GM12878 (cell line): ENCODE data around the gene KRAS. TPM values are rescaled to one million over a fixed set of nuclear protein-coding genes. Genes with fewer than 3 reads are reported as not detected.

Experiments
- ATAC-seq: fragments of 200-7000 bp; cut with Tn5 transposase; 3 replicates; pipeline ENCODE4 v1.9.1; 2020; ENCODE audit warnings: mild to moderate bottlenecking, moderate library complexity
- BruUV-seq: library from RNA; stranded (reverse); fragments of 400-500 nt; replicated peaks from 2 replicates; lab custom pipeline; 2021; lab: Mats Ljungman, UMichigan
- CTCF ChIA-PET: fragments of 300-600 bp; sonication (Branson Sonifier 250); formaldehyde crosslinking; extraction: SDS; loops from one replicate; lab custom pipeline; 2021; ENCODE audit warnings: inconsistent platforms; lab: Yijun Ruan, JAX
- POLR2A ChIA-PET: fragments of 350-600 bp; formaldehyde crosslinking; extraction: SDS; loops from one replicate; lab custom pipeline; 2021; ENCODE audit warnings: inconsistent platforms; lab: Charles Lee
- RAD21 ChIA-PET: fragments of 300-600 bp; sonication (Branson Sonifier 250); formaldehyde crosslinking; loops from one replicate; lab custom pipeline; 2023; ENCODE audit warnings: antibody characterized with exemption; ENCODE audit not compliant: unreplicated experiment; lab: Charles Lee
- SMC1A ChIA-PET: fragments of 300-600 bp; sonication (Branson Sonifier 250); formaldehyde crosslinking; loops from one replicate; lab custom pipeline; 2023; ENCODE audit not compliant: unreplicated experiment, uncharacterized antibody; lab: Charles Lee
- DNase-seq: peaks from one replicate; pipeline ENCODE4 v3.0.0-alpha.2; 2011; ENCODE audit warnings: low read depth, low spot score
- FAIRE-seq: peaks from 3 replicates; lab custom pipeline; 2011; peaks lifted over from hg19 to GRCh38; lab: Jason Lieb, UNC
- H2AFZ ChIP-seq: 2 replicates; pipeline ENCODE4 v1.6.0; 2011; ENCODE audit warnings: low read depth, low read length, control low read depth; ENCODE audit not compliant: control insufficient read depth
- H3K27ac ChIP-seq: 2 replicates; pipeline ENCODE4 v1.5.1; 2011; ENCODE audit warnings: control low read depth; ENCODE audit not compliant: control insufficient read depth, insufficient read depth
- H3K27me3 ChIP-seq, 2 experiments: replicated peaks in 1 of 2; 2 replicates each; pipeline versions ENCODE4 v1.6.0 to v1.6.1; 2011; ENCODE audit warnings: low read length in 1 of 2; ENCODE audit not compliant: control insufficient read depth in 2 of 2, insufficient read depth in 2 of 2
- H3K36me3 ChIP-seq, 2 experiments: 2 replicates each; pipeline ENCODE4 v1.5.1; 2011; ENCODE audit warnings: low read length in 1 of 2; ENCODE audit not compliant: control insufficient read depth in 2 of 2, insufficient read depth in 2 of 2
- H3K4me1 ChIP-seq: 2 replicates; pipeline ENCODE4 v1.6.1; 2011; ENCODE audit warnings: mild to moderate bottlenecking, low read length, moderate library complexity, mixed read lengths; ENCODE audit not compliant: control insufficient read depth, insufficient read depth
- H3K4me2 ChIP-seq: 2 replicates; pipeline ENCODE4 v1.6.0; 2011; ENCODE audit warnings: control low read depth; ENCODE audit not compliant: control insufficient read depth, insufficient read depth
- H3K4me3 ChIP-seq: fragments of 200-600 bp; sonication (generic); 2 replicates; pipeline ENCODE4 v1.5.1; 2016
- H3K79me2 ChIP-seq: 2 replicates; pipeline ENCODE4 v1.6.0; 2011; ENCODE audit warnings: low read length; ENCODE audit not compliant: control insufficient read depth, insufficient read depth
- H3K9ac ChIP-seq: 2 replicates; pipeline ENCODE4 v1.8.0; 2011; ENCODE audit warnings: low read length, control low read depth, mixed read lengths; ENCODE audit not compliant: control insufficient read depth, insufficient read depth
- H3K9me3 ChIP-seq: replicated peaks from 3 replicates; pipeline ENCODE4 v1.5.1; 2011; ENCODE audit warnings: mild to moderate bottlenecking, low read length; ENCODE audit not compliant: control insufficient read depth, insufficient read depth
- H4K20me1 ChIP-seq: 2 replicates; pipeline ENCODE4 v1.6.0; 2011; ENCODE audit not compliant: control insufficient read depth, insufficient read depth
- BRCA1 ChIP-seq: IDR thresholded peaks from 2 replicates; pipeline ENCODE4 v1.6.1; 2011; ENCODE audit warnings: low read depth, low read length, improper control_type of control experiment
- CBX5 ChIP-seq: sonication (generic); IDR thresholded peaks from 2 replicates; pipeline ENCODE4 v1.6.1; 2016; ENCODE audit warnings: low read depth, moderate library complexity, mild to moderate bottlenecking, inconsistent platforms
- CHD2 ChIP-seq: IDR thresholded peaks from 2 replicates; pipeline ENCODE4 v1.6.1; 2011; ENCODE audit warnings: low read depth, low read length, improper control_type of control experiment, borderline replicate concordance
- EGR1 ChIP-seq, 2 experiments: IDR thresholded peaks; 1 replicate in 1 of 2; 2 replicates in 1 of 2; pipeline ENCODE4 v1.6.1; 2011 to 2012; ENCODE audit warnings: low read depth in 2 of 2, low read length in 2 of 2, borderline replicate concordance in 1 of 2, mild to moderate bottlenecking in 1 of 2, moderate library complexity in 1 of 2
- JUNB ChIP-seq: IDR thresholded peaks from 2 replicates; pipeline ENCODE4 v1.6.1; 2016; ENCODE audit warnings: antibody characterized with exemption, mild to moderate bottlenecking
- RAD51 ChIP-seq: fragments of 450-650 bp; IDR thresholded peaks from 2 replicates; pipeline ENCODE4 v1.6.1; 2016; ENCODE audit warnings: moderate library complexity, mild to moderate bottlenecking, inconsistent platforms
- TBL1XR1 ChIP-seq: IDR thresholded peaks from 2 replicates; pipeline ENCODE4 v1.6.1; 2012; ENCODE audit warnings: low read depth, low read length, improper control_type of control experiment
- ZSCAN29 ChIP-seq: fragments of 450-650 bp; IDR thresholded peaks from 2 replicates; pipeline ENCODE4 v1.6.1; 2017; ENCODE audit warnings: mild to moderate bottlenecking, moderate library complexity
- WGBS: methylation state at CpG from one replicate; pipeline ENCODE4 v1.1.6; 2016; ENCODE audit warnings: low lambda C conversion rate; ENCODE audit not compliant: insufficient replicate concordance, insufficient coverage; ENCODE audit errors: missing lambda C conversion rate; 5-methylcytosine and 5-hydroxymethylcytosine counted together
- in situ Hi-C: fragments of 300-500 bp; cut with MboI; formaldehyde crosslinking; loops from 9 replicates; pipeline ENCODE4 v1.14.3; 2018; ENCODE audit warnings: mixed read lengths
- intact Hi-C: fragments of 100-400 bp; cut with micrococcal nuclease; formaldehyde crosslinking; loops from one replicate; pipeline ENCODE4 v1.14.2; 2022; ENCODE audit not compliant: unreplicated experiment
- polyA plus RNA-seq, 11 experiments: library from polyadenylated mRNA; depleted of rRNA in 4 of 11; unstranded in 6 of 11; stranded (reverse) in 5 of 11; fragments of >200 nt; fragmentation: Nextera tagmentation in 4 of 11; fragmentation: Illumina TruSeq in 1 of 11; extraction: Ambion mirVana in 4 of 11; extraction: Trizol in 1 of 11; gene quantifications; 1 replicate in 1 of 11; 2 replicates in 10 of 11; pipeline versions ENCODE4 v1.2.1 to v1.2.3, GENCODE V29; 2011 to 2016; ENCODE audit warnings: inconsistent platforms in 2 of 11, missing spikeins in 2 of 11, low read depth in 1 of 11
- total RNA-seq, 4 experiments: library from RNA; depleted of rRNA in 3 of 4; stranded (reverse); fragments of >200 nt in 3 of 4; fragmentation: Illumina TruSeq in 1 of 4; extraction: Trizol in 1 of 4; gene quantifications; 2 replicates each; pipeline versions ENCODE4 v1.2.1 to v1.2.3, GENCODE V29; 2013 to 2021
- TF ChIP-seq, protein P1 (sequence below): fragments of 450-650 bp; IDR thresholded peaks from 2 replicates; pipeline ENCODE4 v1.6.1; 2017; ENCODE audit warnings: low read depth, mild to moderate bottlenecking, moderate library complexity
- TF ChIP-seq, protein P2 (sequence below): IDR thresholded peaks from 2 replicates; pipeline ENCODE4 v1.6.1; 2011; ENCODE audit warnings: low read depth, low read length, improper control_type of control experiment, borderline replicate concordance
- TF ChIP-seq, protein P3 (sequence below): fragments of 450-650 bp; IDR thresholded peaks from 2 replicates; pipeline ENCODE4 v1.6.1; 2017; ENCODE audit warnings: mild to moderate bottlenecking, moderate library complexity

KRAS gene
- total and polyA plus RNA-seq, 10 of the 15 experiments (the other 5 are each of a cell fraction or from before 2014, with no cell fraction given), result 3.1 to 23.8 (median 8.0) TPM

GRCh38 chr12:25292810-25293221 is 42.1 kb upstream of the KRAS start (continued):
- TF ChIP-seq, protein P1, sequence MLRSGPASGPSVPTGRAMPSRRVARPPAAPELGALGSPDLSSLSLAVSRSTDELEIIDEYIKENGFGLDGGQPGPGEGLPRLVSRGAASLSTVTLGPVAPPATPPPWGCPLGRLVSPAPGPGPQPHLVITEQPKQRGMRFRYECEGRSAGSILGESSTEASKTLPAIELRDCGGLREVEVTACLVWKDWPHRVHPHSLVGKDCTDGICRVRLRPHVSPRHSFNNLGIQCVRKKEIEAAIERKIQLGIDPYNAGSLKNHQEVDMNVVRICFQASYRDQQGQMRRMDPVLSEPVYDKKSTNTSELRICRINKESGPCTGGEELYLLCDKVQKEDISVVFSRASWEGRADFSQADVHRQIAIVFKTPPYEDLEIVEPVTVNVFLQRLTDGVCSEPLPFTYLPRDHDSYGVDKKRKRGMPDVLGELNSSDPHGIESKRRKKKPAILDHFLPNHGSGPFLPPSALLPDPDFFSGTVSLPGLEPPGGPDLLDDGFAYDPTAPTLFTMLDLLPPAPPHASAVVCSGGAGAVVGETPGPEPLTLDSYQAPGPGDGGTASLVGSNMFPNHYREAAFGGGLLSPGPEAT, result peak; percentile 70; the same call in 1 of the 2 replicates

DNA sequence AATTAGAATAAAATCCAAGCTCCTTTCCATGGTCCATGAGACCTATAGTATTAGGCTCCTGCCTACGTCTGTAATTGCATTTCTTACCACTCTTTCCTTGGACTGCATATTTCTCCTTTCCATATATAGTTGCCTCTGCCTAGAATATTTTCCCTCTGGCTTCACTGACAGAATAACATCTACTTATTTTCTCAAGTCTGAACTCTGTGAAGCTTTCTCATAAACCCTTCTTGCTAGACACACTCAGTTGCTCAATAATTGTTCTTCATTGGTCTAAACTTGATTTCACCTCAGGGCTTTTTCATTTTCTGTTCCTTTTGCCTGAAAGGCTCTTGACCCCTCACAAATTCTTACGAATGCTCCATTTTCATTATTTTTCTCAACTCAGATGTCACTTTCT is 36.9 kb upstream of the KRAS start:
- ChIA-PET RAD21 (no interaction called here), POLR2A (interaction anchor here (0.5 kb wide), 1 partner anchor 75 kb away, joined by 6 read pairs; no protein-coding TSS in a partner anchor)

More for the DNA sequence above, 36.9 kb upstream of the KRAS start:
- SMC1A ChIA-PET, result no interaction called here
- FAIRE-seq (no peak), DNase-seq (no peak), ATAC-seq (no peak)
- Histone ChIP-seq H3K27me3 (no peaks in the 10 kb centered on the region), H4K20me1 (no peaks in the 10 kb centered on the region), H3K4me3 (no peak overlapping the region), H2AFZ (no peak overlapping the region), H3K27ac (no peak overlapping the region), H3K4me1 (peaks cover 4% of the 10 kb centered on the region; the same call in 1 of the 2 replicates), H3K9ac (no peak overlapping the region), H3K79me2 (no peaks in the 10 kb centered on the region)
- in situ Hi-C loops, result no loop called here
- 33% methylated on average over 2 of the region's 2 CpGs for WGBS
- CTCF ChIA-PET, result no interaction called here
- no TSS peak for BruUV-seq
- intact Hi-C loops, result no loop called here
- TF ChIP-seq BRCA1 (no peak), ZSCAN29 (no peak), EGR1 (IDR thresholded peaks at IDR 0.05; ENCODE audit: borderline replicate concordance in 1 of 2, low read depth in 2 of 2, low read length in 2 of 2) (no peak), TBL1XR1 (no peak), JUNB (no peak), CBX5 (no peak), RAD51 (no peak), CHD2 (no peak)
- TF ChIP-seq, protein P2, sequence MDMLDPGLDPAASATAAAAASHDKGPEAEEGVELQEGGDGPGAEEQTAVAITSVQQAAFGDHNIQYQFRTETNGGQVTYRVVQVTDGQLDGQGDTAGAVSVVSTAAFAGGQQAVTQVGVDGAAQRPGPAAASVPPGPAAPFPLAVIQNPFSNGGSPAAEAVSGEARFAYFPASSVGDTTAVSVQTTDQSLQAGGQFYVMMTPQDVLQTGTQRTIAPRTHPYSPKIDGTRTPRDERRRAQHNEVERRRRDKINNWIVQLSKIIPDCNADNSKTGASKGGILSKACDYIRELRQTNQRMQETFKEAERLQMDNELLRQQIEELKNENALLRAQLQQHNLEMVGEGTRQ, result no peak
- TF ChIP-seq, protein P3, sequence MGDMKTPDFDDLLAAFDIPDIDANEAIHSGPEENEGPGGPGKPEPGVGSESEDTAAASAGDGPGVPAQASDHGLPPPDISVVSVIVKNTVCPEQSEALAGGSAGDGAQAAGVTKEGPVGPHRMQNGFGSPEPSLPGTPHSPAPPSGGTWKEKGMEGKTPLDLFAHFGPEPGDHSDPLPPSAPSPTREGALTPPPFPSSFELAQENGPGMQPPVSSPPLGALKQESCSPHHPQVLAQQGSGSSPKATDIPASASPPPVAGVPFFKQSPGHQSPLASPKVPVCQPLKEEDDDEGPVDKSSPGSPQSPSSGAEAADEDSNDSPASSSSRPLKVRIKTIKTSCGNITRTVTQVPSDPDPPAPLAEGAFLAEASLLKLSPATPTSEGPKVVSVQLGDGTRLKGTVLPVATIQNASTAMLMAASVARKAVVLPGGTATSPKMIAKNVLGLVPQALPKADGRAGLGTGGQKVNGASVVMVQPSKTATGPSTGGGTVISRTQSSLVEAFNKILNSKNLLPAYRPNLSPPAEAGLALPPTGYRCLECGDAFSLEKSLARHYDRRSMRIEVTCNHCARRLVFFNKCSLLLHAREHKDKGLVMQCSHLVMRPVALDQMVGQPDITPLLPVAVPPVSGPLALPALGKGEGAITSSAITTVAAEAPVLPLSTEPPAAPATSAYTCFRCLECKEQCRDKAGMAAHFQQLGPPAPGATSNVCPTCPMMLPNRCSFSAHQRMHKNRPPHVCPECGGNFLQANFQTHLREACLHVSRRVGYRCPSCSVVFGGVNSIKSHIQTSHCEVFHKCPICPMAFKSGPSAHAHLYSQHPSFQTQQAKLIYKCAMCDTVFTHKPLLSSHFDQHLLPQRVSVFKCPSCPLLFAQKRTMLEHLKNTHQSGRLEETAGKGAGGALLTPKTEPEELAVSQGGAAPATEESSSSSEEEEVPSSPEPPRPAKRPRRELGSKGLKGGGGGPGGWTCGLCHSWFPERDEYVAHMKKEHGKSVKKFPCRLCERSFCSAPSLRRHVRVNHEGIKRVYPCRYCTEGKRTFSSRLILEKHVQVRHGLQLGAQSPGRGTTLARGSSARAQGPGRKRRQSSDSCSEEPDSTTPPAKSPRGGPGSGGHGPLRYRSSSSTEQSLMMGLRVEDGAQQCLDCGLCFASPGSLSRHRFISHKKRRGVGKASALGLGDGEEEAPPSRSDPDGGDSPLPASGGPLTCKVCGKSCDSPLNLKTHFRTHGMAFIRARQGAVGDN, result no peak
- TF ChIP-seq, all 136 proteins: peak for 0
- no peaks in the 10 kb centered on the region; the same call in 1 of the 3 replicates for H3K9me3 ChIP-seq
- no peaks in the 10 kb centered on the region for H3K36me3 ChIP-seq
- H3K4me2 ChIP-seq, result no peak overlapping the region
